HG03280 (cell line): ENCODE results near the gene RASGRP4.
A peak's percentile ranks its signal among the peaks of the same experiment; 100 is the strongest.
"Not testable (repeated sequence)": the region's sequence is repeated elsewhere in the genome, so short reads cannot be mapped to it uniquely, and the experiment has no call there.

Experiments
- ATAC-seq: cut with Tn5 transposase; IDR thresholded peaks from one replicate; pipeline ENCODE4 v1.9.1; 2021; ENCODE audit warnings: mild to moderate bottlenecking, moderate library complexity; ENCODE audit not compliant: unreplicated experiment

RASGRP4 gene

DNA sequence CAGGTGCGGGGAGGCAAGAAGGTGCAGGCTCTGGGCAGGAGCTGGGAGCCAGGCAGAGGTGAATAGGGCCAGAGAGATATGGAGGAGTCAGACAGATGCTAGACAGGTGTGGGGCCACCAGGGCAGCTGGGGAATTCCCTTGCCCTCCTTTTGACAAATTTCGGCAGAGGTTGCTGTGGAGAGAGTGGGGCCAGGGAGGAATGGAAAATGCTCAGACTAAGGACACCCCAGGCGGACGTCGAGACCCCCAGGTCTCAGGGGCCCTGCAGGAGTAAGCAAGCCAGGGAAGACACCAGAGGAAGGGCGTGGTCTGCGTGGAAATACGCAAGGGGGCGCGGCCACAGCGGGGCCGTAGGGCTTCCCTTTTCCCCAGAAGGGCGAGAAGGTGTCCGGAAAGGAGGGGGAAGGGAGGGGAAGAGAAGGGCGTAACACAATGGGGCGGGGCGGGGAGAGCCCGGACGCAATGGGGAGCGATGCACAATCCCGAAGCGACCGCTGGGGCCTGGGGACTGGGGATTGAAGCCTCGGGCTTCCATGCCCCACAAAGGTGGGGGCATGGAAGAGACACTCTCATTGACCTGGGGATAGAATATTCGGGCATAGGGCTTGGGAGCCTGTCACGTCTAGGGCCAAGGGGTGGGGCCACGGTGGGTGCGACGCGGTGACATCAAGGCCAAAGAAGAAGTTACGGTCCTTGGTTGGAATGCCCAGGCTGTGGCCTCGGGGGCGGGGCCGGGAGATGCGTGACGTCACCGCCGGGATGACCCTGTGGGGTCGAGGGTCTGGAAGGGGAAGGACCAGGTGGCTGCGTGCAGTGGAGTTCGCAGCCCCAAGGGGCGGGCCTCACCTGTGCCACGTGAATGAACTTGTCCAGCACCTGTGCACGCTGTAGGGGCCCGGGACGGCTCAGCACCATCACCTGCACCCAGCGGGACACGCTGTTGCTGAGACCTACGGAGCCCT lies 8.2 kb downstream of the RASGRP4 start:
- no peak for ATAC-seq

- ATAC-seq: no peak
Observed at GRCh38 chr19:38417146-38417543, 8.9 kb downstream of the RASGRP4 start.

- no peak for ATAC-seq
Observed at GRCh38 chr19:38413416-38413815, 12.6 kb downstream of the RASGRP4 start.

DNA sequence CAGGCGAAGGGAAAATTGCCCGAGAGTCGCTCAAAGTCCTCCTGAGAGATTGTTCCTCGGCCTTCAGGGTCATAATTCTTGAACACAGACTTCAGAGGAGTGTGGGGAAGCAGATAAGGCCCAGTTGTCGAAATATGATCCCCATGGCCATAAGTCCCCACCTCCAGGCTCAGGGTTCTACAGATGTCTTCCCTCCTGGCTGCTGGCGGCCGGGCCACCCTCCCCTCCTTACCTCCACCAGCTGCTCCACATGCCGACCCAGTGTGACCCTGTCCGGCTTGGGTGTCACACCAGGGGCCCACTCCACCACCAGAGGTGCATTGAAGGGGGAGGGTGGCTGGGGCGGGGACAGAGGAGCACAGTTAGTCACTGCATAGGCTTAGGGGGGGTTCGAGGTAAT lies 13.1 kb downstream of the RASGRP4 start:
- ATAC-seq: no peak

DNA sequence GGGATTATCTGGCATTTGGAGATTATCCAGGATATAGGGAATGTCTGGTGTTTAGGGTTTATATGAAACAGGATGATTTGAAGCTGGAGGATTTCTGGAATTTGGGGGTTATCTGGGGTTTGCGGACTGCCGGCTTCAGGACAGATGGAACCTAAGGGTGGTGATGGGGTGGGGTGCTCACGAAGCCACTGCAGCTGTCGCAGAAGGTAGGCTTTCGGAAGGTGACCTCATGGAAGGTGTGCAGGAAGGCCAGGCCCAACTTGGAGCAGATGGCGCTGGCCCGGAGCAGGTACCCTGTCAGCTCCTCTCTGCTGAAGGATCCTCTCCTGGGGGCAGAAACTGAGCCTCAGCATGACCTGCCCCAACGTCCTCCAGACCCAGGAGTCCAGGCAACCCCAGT lies 13.5 kb downstream of the RASGRP4 start:
- no peak for ATAC-seq

DNA sequence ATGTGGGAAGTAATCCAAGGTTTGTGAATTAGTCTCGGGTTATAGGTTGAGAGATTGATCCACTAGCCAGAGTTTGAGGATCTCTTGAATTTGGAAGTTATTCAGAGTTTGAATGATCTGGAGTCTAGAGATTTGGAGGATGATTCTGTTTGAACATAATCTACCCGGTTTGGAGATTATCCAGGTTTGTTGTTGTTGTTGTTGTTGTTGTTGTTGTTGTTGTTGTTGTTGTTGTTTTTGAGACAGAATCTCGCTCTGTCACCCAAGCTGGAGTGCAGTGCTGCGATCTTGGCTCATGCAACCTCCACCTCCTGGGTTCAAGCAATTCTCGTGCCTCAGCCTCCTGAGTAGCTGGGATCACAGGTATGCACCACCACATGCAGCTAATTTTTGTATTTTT lies 14.1 kb downstream of the RASGRP4 start:
- not testable (repeated sequence) for ATAC-seq

GRCh38 chr19:38411041-38411712 lies 14.8 kb downstream of the RASGRP4 start:
- ATAC-seq: no peak

DNA sequence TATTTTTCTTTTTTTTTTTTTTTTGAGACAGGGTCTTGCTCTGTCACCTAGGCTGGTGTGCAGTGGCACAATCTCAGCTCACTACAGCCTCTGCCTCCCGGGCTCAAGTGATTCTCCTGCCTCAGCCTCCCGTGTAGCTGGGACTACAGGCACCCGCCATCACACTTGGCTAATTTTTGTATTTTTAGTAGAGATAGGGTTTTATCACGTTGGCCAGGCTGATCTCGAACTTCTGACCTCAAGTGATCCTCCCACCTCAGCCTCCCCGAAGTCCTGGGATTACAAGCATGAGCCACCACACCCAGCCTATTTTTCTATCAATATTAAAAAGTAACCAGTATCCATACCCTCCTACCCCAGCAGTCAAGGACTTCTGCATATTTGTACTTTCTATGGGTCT lies 15.6 kb downstream of the RASGRP4 start:
- not testable (repeated sequence) for ATAC-seq

- no peak for ATAC-seq
Observed at GRCh38 chr19:38409631-38410133, 16.3 kb downstream of the RASGRP4 start.

- no peak for ATAC-seq
Observed at GRCh38 chr19:38405276-38405675, 20.7 kb downstream of the RASGRP4 start.

- ATAC-seq: no peak
Observed at GRCh38 chr19:38404858-38405257, 21.2 kb downstream of the RASGRP4 start.

GRCh38 chr19:38402967-38403674 lies 22.9 kb downstream of the RASGRP4 start, which contains the start of gene FAM98C:
Gene FAM98C, plus strand, starts transcription at chr19:38403093. Its CDS starts 61 bp downstream, at chr19:38403154.
- ATAC-seq: peak; percentile 94

GRCh38 chr19:38402623-38402966 lies 23.4 kb downstream of the RASGRP4 start:
- no peak for ATAC-seq

DNA sequence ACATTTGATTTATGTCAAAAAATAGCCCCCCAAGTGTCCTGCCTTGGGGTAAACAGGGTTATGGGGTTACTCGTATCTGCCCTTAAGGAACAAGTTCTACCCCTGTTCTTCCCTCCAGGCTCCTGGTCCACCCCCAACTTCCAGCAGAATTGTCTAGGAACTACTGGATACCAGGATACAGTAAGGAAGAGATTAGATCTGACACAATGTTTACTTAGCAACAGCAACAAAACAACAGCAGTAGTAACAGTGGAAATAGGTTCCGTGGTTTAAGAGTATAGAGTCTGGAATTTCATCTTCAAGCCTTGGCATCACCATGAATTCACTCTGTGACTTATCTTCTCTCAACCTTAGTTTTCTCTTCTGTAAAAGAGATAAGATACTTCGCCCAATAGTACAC lies 24.9 kb downstream of the RASGRP4 start:
- ATAC-seq: no peak

DNA sequence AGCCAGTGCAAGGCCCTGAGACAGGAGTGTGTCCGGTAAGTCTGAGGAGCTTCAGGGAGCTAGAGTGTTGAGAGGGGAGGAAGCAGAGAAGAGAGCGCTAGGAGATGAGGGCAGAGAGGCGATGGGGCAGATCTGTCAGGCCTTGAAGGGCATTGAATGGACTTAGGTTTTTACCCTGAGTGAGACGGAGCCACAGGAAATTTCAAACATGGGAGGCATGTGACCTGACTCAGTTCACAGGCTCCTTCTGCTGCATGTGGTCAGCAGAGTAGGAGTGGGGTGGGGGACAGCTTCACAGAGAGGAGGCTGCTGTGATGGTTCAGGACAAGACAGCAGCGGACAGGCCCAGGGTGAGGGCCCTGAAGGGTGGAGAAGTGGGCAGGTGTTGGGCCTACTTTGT lies 25.7 kb downstream of the RASGRP4 start:
- ATAC-seq: no peak

- ATAC-seq: no peak
Observed at GRCh38 chr19:38399537-38399936, 26.5 kb downstream of the RASGRP4 start.

DNA sequence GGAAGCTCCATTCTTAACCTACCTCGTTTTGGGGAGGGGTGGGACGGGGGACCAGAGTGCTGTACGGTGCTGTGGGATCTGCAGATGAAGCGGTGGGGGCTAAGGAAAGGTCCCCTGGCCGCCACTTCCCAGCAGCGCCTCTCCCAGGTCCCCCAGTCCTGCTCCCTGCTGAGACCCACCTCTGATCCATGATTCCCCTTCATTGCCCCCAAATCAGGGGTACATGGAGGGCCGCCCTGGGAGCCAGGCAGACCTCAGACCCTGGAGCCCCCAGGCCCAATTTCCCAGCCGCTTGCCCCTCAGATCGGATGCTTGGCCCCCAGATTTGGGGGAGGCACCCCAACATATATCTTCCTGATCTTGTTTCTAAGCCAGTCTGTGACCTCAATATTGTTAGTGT lies 26.9 kb downstream of the RASGRP4 start:
- no peak for ATAC-seq

- ATAC-seq: no peak
Observed at GRCh38 chr19:38395381-38396114, 30.5 kb downstream of the RASGRP4 start.

- ATAC-seq: peak; percentile 63
Observed at GRCh38 chr19:38394488-38394887, 31.5 kb downstream of the RASGRP4 start.

DNA sequence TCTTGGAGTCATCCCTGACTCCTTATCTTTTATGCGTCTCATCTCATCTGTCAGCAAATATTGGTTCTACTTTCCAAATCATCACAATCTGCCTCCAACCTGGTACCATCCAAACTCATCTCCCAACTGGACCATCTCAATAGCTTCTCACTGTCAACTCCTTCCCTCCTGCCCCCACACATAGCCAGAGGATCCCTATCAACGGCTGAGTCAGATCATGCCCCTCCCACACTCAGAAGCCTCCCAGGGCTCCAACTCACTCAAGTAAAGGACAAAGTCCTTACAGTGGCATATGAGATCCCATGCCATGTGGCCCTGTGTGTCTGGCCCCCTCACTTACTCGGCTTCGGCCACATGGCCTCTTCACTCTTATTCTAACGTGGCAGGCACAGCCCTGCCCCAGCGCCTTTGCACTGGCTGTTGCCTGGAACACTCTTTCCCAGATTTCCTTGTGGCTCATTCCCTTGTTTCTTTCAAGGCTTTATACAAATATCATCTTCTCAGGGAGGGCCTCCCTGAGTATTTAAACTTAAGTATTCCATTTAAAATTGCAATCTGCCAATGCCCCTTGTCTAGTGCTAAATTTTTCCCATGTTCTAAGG lies 33.2 kb downstream of the RASGRP4 start:
- ATAC-seq: no peak
